GF-D8 (cell line): ENCODE data around the gene RHOF.

ENCODE experiments used
- DNase-seq: peaks from one replicate; lab custom pipeline; 2025; lab: John Stamatoyannopoulos, UW

The RHOF gene

DNA sequence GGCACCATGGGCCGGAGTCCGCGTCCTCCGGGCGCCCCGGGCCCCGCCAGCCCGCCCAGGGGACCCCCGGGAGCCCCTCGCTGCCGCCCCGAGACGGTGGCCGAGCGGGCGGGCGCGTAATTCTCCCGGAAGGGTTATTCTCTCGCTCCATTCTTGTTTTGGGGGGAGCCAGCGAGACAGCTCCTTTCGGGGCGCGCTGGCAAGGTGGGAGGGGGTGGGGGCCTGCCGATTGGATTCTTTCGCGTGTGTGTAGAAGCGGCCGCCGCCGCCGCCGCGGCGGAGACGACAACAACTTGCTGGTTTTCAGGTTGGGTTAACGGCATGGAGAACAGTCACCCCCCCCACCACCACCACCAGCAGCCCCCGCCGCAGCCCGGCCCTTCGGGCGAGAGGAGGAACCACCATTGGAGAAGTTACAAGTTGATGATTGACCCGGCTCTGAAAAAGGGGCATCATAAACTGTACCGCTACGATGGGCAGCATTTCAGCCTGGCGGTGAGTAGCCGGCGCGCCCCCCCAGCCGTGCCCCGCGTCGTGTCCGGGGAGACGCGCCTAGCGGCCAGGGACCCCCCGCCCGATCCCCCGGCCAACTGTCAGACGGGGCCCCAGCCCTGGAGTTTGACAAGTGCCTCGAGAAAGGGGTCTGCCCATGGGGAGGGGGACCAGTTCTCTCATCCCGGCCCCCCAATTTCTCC is 11.1 kb upstream of the RHOF start:
- no peak for DNase-seq

DNA sequence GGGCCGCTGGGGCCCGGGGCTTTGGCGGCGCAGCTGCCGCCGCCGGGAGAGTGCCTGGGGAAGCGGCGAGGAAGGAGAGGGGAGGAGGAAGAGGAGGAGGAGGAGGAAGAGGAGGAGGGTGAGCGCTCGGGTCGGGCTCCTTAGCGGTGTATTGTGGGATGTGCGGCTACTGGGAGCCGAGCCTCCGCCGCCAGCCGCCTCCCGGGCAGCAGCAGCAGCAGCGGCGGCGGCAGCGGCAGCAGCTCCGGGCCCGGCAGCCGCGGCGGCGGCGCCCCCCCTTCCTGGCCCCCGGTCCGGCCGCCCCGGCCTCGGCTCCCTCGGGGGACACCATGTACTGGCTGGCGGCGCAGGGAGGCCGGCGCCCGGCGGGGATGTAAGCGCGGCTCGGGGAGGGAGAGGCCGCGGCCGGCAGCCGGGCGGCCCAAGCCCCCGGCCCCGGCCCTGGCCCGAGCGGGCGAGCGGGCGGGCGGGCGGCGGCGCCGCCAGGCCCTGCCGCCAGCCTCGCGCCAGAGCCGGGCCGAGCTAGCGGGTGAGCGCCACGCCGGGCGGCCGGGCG is 10.5 kb upstream of the RHOF start, which contains the start of gene SETD1B:
SETD1B (plus strand) TSS at position 149 of the 556 bp plus-strand sequence. CDS start 729 bp downstream, outside the sequence.
- peak; percentile 42 for DNase-seq

DNA sequence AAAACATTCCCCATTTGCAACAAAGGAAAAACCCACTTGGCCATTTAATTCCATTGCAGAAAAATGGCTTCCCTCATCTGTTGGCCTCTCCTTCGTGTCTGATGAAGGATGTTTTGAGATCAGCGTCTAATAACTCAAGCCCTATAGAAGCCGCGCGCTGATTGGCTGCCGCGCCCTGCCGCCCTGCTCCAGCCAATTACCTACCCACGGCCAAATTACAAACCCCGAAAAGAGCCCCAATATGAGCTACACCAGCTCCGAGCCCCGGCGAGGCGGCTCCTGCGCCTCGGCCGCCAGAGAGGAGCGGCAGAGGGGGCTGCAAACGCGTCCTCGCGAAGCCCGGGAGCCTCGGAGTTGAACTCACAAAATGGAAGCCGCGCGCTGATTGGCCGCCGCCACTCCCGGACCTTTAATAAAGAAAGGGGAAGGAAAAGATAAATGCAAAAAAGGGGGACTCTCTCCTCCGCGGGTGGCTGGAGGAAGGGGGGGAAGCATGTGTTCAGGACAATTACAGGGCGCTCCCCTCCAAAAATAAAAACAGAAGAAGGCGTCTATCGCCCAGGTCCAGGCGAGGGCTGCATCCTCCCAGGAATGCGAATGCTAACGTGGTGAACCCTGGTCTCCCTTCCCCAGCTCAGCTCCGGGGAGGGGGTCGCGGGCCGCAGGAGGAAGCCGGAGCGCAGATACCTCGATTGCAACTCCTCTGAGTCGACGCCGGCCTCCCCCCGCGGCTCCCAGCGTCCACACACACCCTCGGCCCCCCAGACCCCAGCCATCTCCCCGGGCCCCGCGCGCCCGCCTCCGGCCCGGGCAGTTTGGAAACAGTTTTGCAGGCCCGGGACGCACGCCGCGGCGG is 9.6 kb upstream of the RHOF start:
- peak; percentile 91 for DNase-seq

DNA sequence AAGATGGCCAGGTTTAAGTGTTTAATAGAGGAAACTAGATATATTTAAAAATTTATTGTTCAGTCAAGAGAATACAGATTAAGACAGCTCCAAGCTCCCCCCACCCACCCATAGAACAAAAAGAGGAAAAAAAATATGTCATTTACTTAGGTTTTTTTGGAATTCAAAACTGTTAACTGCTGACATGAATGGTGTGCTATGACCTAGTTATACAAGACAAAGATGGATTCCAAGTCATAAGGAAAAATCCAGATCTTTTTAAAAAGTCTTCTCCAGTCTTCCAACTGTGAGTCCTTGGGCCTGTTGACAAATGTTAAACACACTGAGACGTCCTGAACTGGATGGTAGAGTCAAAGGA is 9.0 kb upstream of the RHOF start:
- DNase-seq: no peak

DNA sequence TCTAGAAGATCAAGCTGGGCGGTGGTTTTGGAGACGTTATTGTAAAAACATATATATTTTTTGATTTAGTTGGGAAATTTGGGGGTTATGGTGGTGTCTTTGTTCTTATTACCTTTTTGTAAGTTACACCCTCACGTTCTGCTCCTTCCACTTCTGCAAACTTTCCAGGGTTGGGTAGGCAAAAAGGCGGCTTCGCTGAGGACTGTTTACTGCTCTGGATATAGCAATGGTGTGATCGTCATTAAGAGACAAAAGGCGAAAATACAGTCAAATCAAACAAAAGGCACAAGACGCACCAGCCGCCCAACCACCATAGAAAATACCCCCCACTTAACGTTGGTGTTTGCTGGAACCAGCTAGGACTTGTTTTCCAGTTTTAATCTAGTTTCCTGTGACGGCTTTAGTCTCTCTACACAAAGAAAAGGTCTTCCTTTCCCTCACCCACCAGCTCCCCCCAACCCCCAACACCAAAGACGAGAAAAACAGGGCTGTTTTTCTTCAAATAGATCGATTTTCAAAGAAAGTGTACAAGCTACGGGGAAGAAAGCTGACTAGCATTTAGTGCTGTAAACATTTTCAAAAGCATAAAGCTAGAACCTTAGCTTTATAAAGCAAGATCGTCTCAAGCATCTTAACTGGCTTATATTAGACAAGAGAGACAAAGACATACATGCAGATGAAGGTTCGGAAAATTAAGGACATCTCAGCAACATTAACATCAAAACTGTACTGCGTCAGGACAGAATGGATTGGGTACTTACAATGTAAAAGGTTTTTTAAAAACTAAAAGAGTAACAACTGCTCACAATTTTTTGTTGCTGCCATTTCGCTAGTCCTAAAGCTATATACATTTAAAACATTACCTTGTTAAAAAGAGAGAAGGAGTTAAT is 8.4 kb upstream of the RHOF start:
- peak; percentile 8 for DNase-seq

DNA sequence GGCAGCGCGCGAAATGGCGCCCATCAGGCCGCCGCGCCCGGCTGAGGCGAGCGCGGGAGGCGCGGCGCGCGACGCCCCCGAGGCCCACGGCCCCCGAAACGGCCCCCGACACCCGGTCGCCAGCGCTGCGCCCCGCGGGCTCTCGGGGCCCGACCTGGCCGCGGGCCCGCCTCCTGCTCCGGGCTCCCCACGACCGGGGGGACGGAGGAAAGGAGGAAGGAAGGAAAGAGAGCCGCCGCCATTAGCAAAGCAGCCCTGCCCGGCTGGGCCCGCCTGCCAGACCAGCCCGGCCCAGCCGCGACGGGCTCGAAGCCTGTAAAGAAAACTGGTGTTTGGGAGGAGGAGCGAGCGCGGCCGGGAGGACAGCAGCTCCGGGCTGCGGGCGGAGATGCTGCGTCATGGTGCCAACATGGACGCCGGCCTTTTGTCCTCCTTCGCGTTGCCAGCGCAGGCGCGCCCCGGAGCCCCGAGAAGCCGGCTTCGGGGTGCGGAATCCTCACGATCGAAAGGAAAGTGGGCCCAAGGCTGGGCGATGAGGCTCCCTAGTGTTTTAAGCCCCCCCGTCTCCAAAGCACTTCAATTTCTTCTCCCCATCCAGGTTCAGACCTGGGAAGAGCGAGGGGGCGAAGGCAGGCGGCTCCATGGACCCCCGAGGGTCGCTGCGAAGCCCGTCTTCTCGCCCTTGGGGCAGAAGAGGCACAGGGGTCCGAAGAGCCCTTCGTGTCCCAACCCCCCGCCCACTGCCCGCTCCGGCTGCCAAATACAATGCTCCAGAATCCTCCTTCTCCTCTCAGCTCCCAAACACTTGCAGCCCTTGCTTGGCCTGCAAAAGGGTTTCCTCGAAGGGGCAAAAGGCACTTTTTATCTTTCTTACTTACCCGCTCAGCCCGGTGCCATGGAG is 7.5 kb upstream of the RHOF start:
- DNase-seq: no peak

DNA sequence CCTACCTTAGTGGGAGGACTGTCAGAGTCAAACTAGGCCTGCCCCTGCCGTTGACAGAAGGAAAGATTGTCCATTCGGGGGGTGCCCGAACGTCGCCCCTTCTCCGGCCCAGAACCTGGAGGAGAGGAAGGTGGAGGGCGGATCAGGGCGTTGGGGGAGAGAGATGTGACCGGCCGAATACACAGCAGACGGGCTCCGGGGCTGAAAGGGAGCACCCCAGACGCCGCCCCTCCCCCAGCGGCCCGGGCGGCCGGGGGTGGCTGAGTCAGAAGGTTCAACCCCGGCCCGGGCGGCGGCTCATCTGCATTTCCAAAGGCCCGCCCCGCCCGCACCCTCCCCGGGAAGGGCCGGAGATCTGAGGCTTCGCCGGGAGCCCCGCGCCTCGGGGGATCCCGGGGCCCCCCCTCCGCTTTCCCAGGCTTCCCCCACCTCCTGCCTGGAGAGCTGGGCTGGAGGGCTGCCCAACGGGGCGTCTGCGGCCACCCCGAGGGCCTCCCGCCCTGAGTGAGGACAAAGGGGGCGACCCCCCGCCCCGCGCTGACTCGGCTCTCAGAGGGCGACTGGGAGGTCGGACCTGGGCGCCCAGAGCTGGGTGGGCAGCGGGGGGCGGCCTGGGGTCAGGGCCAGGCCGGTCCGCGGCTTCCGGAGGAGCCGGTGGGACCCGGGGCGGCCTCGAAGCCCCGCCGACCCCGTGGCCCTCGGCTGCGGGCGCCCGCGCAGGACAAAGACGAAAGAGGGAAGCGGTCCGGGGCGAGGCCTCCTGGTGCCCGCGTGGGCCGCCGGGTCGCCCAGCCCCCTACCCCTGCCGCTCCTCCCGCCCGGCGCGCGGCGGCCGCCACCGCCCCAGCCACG is 6.6 kb upstream of the RHOF start:
- DNase-seq: peak; percentile 15

DNA sequence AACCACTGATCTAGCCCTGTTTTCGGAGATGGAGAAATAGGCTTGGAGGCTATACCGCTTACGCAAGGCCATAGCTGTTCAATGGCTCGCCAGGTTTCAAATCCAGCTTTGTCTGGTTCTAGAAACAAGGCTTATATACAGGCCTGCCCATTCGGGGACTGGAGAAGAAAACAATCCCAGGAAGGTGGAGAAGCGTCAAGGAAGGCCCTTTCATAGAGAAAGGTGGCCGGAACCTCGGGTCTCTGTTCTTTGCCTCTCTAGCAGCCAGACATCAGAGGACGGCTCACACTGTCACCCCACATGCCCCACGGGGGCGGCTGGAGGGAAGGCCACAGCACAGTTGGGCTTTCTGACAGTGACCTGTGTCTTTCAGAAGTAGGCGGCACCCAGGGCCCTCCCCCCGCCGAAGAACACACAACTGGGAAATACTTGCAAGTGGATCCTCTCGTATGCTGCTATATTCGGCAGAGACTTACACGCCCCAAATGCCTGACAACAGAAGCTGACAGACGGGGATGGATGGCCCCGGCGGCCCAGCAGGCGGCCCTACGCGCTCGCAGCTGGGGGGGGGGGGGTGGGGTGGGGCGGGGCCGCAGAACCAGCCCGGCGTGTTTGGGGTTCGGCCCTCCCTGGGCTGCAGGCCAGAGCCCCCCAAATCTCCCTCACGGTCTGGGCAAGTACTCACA is 5.8 kb upstream of the RHOF start:
- DNase-seq: no peak

DNA sequence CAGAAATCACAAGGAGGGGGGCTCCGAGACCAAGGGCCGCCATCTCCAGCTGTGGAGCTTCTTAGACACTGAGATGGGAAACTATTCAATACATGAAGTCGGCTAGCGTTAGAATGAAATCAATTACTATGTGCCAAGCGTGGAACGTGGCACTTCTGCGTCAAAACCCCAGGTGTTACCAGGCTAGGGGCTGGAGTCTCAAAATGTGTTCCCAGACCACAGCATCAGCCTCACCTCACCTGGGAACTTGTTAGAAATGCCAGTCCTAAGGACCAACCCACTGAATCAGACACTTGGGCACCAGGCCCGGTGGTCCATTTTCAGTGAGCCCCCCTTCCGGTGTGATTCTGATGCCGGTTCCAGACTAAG is 5.3 kb upstream of the RHOF start:
- DNase-seq: no peak

DNA sequence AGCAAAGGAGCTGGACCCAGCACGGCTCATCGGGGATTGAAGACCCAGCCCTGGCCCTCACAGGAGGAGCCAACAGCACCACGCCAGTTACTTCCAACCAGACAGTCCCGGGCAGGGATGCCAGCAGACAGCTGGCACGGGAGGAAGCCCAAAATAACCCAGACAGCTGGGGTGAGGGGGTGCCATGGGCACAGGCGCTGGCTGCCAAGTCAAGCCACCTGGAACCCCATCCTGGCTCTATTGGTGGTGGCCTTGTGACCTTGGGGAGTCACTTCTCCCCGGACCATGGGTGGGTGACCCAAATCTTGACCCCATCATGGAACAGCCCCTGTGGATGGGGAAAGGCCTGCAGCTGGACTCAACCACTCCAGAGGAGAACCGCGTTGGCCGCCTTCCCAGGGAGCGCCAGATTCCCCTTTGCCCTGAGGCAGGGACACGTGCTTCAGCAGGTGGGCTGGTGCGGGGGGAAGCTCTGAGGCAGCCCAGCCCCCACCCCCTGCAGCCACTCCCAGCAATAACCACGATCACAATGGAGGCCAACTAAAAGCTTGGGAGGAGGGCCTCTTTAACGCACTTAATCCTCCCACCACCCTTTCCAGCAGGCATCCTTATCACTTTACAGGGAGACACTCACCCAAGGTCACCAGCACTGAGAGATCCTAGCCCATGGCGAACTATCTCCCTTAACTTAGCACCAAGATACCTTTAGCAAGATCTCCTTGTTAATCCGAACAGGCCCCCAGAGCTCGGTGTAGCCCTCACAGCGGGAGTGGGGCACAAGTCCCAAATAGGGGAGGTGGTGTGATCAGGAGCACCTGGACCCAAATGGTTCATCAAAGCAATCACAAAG is 4.7 kb upstream of the RHOF start:
- no peak for DNase-seq

DNA sequence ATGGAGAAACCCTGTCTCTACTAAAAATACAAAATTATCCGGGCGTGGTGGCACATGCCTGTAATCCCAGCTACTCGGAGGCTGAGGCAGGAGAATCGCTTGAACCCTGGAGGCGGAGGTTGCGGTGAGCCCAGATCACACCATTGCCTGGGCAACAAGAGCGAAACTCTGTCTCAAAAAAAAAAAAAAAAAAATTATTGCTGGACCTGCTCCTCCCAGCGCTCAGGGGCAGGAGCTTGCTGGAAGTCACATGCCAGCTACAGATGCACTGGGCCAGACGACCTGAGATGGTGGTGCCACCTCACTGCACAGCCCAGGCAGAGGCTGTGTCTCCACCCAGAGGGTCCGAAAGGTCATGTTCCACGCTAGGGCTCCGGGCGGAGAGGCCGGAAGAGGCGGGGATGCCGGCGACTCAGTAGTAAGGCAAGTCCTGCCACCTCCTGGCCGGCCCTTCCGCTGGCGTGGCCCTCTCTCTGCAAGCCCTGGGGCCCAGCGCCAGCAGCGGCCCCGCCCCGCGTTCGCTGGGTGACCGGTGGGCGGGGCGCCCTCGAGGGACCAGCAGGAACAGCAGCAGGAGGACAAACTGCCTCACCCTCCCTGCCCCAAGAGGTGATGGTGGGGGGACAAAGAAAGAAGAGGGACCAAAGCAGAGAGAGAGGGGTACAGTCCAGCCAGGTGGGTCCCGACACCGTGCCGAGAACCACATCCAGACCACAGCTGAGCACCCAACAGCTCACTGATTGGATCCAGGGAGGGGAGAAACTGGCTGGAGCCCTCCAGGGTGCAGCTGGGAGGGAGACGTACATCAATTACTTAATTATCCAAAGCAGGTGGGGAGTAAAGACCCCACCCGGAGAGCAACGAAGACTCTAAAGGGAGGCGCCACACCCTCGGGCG is 3.6 kb upstream of the RHOF start:
- no peak for DNase-seq

DNA sequence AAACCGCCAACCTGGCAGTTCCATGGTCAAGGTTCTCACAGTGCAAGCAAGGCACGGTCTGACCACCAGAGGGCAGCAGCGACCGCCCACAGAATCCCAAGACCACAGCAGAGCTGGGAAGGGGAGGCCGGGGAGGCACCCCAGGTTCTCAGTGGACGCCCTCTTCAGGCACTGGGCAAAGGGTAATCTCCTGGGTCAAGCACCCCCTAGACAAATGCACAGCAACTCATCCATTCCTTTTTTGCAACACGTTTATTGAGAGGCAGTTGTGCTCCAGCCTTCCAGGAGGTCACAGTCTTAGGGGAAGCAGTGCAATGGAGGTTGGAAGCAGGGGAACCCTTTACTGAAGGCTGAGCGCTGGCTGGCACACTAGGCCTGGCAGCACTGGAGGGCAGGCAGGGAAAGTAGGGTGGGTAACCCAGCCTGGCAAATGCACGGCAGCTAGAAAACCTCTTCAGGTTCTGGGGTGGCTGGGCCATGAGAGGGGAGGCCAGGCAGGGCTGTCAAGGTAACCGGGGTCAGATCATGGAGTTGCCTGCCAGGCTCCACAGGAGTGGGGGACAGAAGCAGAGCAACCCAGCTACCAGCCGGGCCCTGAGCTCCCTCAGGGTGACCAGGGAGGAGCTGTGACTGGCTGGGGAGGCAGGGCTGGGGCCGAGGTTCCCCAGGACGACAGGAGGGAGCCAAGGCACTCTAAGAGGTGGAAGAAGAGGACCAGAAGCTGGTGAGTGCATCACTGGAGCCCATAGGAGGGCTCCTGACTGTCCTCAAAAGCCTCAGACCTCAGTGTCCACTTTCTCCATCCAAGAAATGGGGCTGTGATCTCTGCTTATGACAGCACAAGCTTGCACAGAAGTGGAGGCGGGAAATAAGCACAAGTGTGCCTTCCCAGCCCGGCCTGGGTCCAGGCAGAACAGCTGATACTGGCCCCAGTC is 1.8 kb upstream of the RHOF start:
- DNase-seq: peak; percentile 41

DNA sequence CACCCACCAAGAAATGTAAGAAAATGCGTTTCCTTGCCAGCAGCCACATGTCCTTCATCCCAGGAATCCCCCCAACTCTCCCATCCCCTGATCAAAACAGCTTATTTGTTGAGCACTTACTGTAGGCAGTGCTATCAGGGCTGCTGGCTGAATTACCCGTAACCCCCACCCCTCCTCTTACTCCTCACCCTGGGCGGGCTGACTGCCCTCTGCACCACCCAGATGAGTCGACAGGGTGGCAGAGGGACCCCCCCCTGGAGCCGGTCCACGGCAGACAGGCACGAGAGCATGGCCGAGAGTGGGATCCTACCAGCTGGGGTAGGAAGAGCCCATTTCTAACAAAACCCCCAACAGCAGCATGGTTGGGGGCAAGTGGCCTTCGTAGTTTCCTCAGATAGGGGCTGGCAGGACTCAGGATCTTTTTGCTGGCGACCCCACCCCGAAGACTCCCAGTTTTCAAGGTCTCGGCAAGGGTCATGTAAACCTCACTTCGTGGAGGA is 1.1 kb upstream of the RHOF start:
- DNase-seq: no peak

DNA sequence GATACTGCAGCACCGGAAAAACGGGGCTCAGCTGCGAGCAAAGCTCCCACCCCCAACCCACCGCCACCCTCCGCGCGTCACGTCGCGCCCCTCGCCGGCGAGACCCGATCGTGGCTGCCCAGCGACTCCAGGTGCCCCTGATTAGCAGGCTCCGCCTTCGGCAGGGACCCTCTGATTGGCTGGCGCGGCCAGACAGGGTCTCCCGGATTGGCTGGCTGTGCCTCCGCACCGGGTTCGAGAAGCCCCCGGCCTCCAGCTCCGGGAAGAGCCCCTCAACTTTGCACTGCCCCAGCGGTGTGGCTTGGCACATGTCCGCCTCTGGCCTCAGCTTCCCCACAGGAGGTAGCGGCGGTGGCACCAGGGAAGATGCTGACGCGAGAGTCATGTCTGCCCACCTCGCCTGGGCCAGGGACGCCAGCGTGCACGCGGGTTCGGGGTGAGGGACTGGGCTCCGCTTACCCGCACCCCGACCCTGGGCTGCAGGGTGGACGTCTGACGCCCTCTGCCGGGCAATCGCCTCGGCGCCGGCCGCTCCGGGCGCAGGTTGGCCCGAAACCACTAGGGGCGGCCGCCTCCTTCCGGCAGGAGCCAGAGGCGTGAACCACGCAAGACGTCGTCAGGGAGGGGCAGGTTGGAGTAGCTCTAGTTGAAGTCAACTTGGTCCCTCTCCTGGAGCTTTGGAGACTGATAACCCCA is 498 bp upstream of the RHOF start:
- DNase-seq: peak; percentile 81

DNA sequence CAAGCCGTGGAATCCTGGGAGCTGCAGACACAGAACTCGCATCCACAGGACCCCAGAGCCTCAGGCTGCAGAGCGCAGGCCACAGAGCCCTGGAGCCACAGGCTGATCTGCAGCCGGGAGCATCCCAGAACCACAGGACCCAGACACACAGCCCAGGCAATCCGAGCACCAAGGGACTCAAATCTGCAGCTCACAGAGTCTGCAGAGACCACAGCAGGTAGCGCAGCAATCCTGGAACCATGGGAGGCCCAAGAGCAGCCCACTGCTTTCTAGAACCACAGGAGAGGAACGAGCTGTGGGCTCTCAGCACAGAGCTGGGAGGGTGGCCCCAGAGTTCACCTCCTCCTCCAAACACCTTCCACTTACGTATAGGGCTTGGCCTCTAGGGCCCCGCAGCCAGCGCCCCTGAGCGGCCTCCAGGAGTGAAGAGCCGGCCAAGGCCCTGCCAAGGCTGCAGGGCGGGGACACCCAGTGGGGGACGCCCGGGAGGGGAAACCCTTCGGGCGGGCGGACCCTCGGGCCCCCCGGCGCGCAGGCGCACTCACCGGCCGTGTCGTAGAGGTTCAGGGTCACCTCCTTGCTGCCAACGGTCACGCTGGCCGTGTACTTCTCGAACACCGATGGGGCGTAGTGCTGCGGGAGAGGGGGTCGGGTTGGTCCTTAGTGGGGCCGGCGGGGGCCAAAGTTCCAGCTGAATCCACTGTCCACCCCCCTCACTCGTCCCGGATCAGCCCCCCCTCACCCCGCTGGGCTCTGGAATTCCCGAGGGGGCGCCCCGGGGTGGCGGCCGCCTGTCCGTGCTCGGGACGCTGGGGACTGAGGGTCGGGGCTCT is 665 bp downstream of the RHOF start:
- DNase-seq: no peak
